Calu3 (cell line): ENCODE results near the gene NEAT1. TPM values are rescaled to one million over a fixed set of nuclear protein-coding genes. Genes with fewer than 3 reads are reported as not detected.

Experiments
- BruUV-seq: library from RNA; stranded (reverse); fragments of 400-500 nt; replicated peaks from 2 replicates; lab custom pipeline; 2021; lab: Mats Ljungman, UMichigan
- CTCF ChIA-PET: fragments of 300-600 bp; sonication (Branson Sonifier 250); formaldehyde crosslinking; loops from one replicate; lab custom pipeline; 2022; ENCODE audit warnings: antibody characterized with exemption; lab: Charles Lee
- DNase-seq: peaks from one replicate; pipeline ENCODE4 v3.0.0; 2022
- H3K27ac Mint-ChIP-seq: one replicate; pipeline ENCODE4 v1.8.0; 2022; ENCODE audit warnings: mixed read lengths; ENCODE audit not compliant: unreplicated experiment
- H3K27me3 Mint-ChIP-seq: one replicate; pipeline ENCODE4 v1.8.0; 2022; ENCODE audit warnings: mixed read lengths; ENCODE audit not compliant: unreplicated experiment
- H3K36me3 Mint-ChIP-seq: one replicate; pipeline ENCODE4 v1.8.0; 2022; ENCODE audit warnings: mild to moderate bottlenecking, moderate library complexity, mixed read lengths; ENCODE audit not compliant: insufficient read depth, unreplicated experiment
- H3K4me1 Mint-ChIP-seq: one replicate; pipeline ENCODE4 v1.8.0; 2022; ENCODE audit warnings: mild to moderate bottlenecking, low read depth, mixed read lengths; ENCODE audit not compliant: unreplicated experiment
- H3K4me3 Mint-ChIP-seq: one replicate; pipeline ENCODE4 v1.8.0; 2022; ENCODE audit warnings: mild to moderate bottlenecking, low read depth, moderate library complexity, mixed read lengths; ENCODE audit not compliant: unreplicated experiment
- H3K9me3 Mint-ChIP-seq: one replicate; pipeline ENCODE4 v1.8.0; 2022; ENCODE audit warnings: low read depth, mixed read lengths; ENCODE audit not compliant: unreplicated experiment
- intact Hi-C: fragments of 100-400 bp; cut with micrococcal nuclease; formaldehyde crosslinking; loops from one replicate; pipeline ENCODE4 v1.10.0; 2022; ENCODE audit not compliant: unreplicated experiment
- total RNA-seq: library from RNA; stranded (reverse); gene quantifications from 2 replicates; pipeline ENCODE4 v1.2.3, GENCODE V29; 2022
- TF ChIP-seq, protein P1 (sequence below): fragments of 200-600 bp; IDR thresholded peaks from one replicate; pipeline ENCODE4 v1.8.0; 2022; ENCODE audit warnings: antibody characterized with exemption; ENCODE audit not compliant: unreplicated experiment

Gene NEAT1
- total RNA-seq, 1 experiment from 2014 or later, result 605 TPM

DNA sequence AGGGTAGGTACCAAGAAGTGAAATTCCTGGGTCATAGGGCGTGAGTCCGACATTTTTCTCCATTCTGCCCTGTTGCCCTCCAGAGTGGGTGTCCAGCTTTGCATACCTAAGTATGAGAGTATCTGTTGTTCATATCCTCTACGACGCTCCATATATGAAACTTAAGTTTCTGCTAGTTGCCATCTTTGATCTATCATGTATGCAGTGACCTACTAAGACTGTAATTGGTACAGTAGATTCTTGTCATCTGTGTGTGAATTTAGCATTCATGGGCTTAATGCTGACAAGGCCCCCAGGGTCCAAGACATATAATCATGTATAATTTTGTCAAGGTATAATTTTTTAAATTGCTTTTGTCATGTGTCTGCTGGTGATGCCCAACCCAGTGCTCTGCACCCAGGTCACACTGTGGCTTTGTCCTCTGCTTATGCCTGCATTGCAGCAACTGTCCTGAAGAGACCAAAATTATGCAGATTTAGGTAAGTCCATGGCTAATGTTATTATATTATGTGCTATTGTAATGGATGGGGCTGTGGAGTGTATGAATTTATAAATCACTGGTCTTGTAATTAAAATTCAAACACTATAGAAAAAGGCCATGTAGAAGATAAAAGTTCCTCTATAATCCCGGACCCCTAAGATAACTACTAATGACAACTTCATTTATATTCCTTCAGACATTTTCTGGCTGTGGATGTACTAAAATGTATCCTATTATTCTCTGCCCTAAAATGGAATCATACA lies 12.2 kb downstream of the NEAT1 start:
- Mint-ChIP-seq H3K27ac (peak overlapping the region; percentile 80), H3K4me3 (peak overlapping the region; percentile 50), H3K27me3 (no peaks in the 10 kb centered on the region), H3K36me3 (peaks cover 97% of the 10 kb centered on the region), H3K4me1 (peaks cover 82% of the 10 kb centered on the region), H3K9me3 (no peaks in the 10 kb centered on the region)
- CTCF ChIA-PET, result no interaction called here
- intact Hi-C loops, result no loop called here
- no TSS peak for BruUV-seq
- no peak for DNase-seq
- TF ChIP-seq, protein P1, sequence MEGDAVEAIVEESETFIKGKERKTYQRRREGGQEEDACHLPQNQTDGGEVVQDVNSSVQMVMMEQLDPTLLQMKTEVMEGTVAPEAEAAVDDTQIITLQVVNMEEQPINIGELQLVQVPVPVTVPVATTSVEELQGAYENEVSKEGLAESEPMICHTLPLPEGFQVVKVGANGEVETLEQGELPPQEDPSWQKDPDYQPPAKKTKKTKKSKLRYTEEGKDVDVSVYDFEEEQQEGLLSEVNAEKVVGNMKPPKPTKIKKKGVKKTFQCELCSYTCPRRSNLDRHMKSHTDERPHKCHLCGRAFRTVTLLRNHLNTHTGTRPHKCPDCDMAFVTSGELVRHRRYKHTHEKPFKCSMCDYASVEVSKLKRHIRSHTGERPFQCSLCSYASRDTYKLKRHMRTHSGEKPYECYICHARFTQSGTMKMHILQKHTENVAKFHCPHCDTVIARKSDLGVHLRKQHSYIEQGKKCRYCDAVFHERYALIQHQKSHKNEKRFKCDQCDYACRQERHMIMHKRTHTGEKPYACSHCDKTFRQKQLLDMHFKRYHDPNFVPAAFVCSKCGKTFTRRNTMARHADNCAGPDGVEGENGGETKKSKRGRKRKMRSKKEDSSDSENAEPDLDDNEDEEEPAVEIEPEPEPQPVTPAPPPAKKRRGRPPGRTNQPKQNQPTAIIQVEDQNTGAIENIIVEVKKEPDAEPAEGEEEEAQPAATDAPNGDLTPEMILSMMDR, result no peak

DNA sequence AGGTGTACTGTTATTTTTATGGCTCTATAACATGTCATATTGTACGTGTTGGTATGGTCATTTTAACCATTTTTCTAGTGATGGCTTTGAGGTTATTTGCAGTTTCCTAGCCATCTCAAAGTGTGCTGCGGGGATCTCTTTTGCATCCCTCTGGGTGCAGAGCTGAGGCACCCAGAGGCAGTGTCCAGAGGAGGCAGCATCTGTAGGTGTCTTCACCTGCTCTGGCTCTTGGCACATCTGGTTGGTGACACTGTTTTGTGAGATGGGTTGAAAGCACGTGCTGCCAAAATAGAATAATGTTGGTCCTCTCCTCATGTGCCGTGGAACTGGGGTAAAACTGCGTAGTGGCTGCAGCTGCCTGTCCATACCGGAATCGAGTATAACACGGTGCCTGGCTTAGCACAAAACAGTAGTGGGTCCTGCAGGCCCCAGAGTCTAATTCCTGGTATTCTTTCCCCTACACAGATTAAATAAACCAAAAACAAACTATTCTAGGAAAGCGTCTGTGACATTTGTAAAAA lies 12.9 kb downstream of the NEAT1 start:
- H3K9me3 Mint-ChIP-seq, result no peaks in the 10 kb centered on the region
- H3K4me3 Mint-ChIP-seq, result peak overlapping the region; percentile 50
- DNase-seq, result no peak
- CTCF ChIA-PET, result no interaction called here
- intact Hi-C loops, result no loop called here
- no peaks in the 10 kb centered on the region for H3K27me3 Mint-ChIP-seq
- H3K36me3 Mint-ChIP-seq, result peaks cover 97% of the 10 kb centered on the region
- peaks cover 82% of the 10 kb centered on the region for H3K4me1 Mint-ChIP-seq
- TF ChIP-seq, protein P1, result no peak
- H3K27ac Mint-ChIP-seq, result peak overlapping the region; percentile 80
- BruUV-seq, result no TSS peak

DNA sequence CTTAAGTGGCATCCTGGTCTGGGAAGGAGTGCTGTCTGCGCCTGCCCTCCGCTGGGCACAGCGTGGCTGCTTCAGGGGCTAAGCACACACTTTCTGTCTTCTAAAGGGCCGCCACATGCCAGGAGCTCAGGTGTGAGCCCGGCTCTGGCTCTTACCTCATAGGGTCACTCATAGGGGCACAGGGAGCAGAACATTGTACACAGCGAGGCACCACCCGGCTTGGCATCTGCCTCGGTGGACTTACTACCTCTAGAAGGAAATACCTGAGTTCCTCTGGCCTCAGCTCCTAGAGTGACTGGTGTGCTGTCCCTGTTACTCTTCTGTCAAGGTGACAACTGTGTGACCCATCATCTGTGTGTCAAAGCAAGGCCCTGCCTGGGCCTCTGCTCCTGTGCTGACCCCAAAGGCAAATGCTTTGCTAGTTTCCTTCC lies 13.4 kb downstream of the NEAT1 start:
- peaks cover 97% of the 10 kb centered on the region for H3K36me3 Mint-ChIP-seq
- DNase-seq, result no peak
- peak overlapping the region; percentile 80 for H3K27ac Mint-ChIP-seq
- CTCF ChIA-PET, result no interaction called here
- TF ChIP-seq, protein P1, result no peak
- H3K27me3 Mint-ChIP-seq, result no peaks in the 10 kb centered on the region
- H3K4me3 Mint-ChIP-seq, result peak overlapping the region; percentile 50
- H3K4me1 Mint-ChIP-seq, result peaks cover 82% of the 10 kb centered on the region
- no peaks in the 10 kb centered on the region for H3K9me3 Mint-ChIP-seq
- intact Hi-C loops, result no loop called here
- BruUV-seq, result no TSS peak

DNA sequence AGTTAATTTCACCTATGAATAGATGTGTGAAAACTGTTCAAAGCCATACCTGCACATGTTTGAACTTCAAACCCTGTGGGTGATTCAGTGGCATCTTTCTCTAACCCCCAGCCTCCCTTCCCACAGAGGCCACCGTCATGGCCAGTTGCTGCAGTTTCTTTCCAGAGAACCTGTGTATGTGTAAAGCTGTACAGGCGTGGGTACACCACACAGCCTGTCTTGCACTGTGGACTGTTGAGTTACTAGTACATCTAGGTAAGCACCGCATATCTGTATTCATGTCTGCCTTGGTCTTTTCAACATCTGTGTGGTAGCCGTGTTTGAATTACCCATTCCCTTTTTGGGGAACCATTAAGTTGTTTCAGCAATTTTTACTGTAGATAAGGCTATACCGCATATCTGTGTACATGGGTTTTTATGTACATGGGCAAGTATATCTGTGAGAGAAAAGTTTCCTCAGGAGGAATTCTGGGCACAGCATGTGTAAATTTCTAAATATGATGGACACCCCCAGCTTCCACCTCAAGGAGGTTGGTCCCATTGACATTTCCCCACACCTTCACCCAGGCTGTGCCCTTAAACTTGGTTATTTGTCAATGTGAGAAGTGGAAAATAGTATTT lies 13.9 kb downstream of the NEAT1 start:
- no peaks in the 10 kb centered on the region for H3K9me3 Mint-ChIP-seq
- no peaks in the 10 kb centered on the region for H3K27me3 Mint-ChIP-seq
- H3K4me1 Mint-ChIP-seq, result peaks cover 78% of the 10 kb centered on the region
- no peak for DNase-seq
- H3K36me3 Mint-ChIP-seq, result peaks cover 97% of the 10 kb centered on the region
- H3K4me3 Mint-ChIP-seq, result peak overlapping the region; percentile 50
- intact Hi-C loops, result no loop called here
- CTCF ChIA-PET, result interaction anchor here (0.5 to 0.7 kb wide), 2 partner anchors 32 to 45 kb away, joined by 3 to 4 read pairs; no protein-coding TSS in a partner anchor
- BruUV-seq, result no TSS peak
- TF ChIP-seq, protein P1, result no peak
- peak overlapping the region; percentile 80 for H3K27ac Mint-ChIP-seq
